Fibroblast of the aortic adventitia (primary cell): ENCODE measurements around the gene TMEM147. TPM values are rescaled to one million over a fixed set of nuclear protein-coding genes. Genes with fewer than 3 reads are reported as not detected.
A peak's percentile ranks its signal among the peaks of the same experiment; 100 is the strongest.

Experiments used
- DNase-seq: peaks from one replicate; pipeline ENCODE4 v3.0.0-alpha.2; 2010; ENCODE audit warnings: low read depth
- H3K4me3 ChIP-seq: 2 replicates; pipeline ENCODE4 v1.5.1; 2011; ENCODE audit warnings: low read depth, mild to moderate bottlenecking, control low read depth, low read length, moderate library complexity
- total RNA-seq: library from RNA; depleted of rRNA; stranded (reverse); fragments of >200 nt; gene quantifications from 2 replicates; pipeline ENCODE4 v1.2.3, GENCODE V29; 2012; ENCODE audit warnings: low replicate concordance
- TF ChIP-seq, protein P1 (sequence below): IDR thresholded peaks from 2 replicates; pipeline ENCODE4 v1.5.1; 2011; ENCODE audit warnings: mild to moderate bottlenecking, low read length, control low read depth, inconsistent platforms; ENCODE audit not compliant: insufficient read depth

The TMEM147 gene
- total RNA-seq, 1 donor = 63.7 TPM

DNA sequence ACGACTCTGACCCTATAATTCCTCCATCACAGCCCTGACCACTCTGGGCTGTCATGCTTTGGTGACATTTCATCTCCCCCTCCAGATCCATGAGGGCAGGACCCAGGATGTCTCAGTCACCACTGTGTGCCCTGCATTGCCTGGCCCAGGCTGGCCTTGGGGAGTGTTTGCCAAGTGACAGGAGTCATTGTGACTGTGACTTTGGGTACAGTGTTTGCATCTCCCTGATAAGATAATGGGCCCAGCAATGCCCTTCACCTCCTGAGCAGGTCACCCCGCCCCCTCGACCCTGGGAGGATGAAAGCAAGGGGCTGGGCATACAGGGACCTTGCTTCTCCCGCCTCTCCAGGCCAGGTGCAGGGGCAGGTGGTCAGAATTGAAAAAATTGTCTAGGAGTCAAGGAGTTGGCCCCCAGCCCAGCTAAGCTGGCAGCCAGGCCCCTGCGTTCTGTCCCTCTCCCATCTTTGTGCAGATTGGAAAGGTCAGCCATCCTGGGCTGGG is 23.9 kb downstream of the TMEM147 start:
- TF ChIP-seq, protein P1, sequence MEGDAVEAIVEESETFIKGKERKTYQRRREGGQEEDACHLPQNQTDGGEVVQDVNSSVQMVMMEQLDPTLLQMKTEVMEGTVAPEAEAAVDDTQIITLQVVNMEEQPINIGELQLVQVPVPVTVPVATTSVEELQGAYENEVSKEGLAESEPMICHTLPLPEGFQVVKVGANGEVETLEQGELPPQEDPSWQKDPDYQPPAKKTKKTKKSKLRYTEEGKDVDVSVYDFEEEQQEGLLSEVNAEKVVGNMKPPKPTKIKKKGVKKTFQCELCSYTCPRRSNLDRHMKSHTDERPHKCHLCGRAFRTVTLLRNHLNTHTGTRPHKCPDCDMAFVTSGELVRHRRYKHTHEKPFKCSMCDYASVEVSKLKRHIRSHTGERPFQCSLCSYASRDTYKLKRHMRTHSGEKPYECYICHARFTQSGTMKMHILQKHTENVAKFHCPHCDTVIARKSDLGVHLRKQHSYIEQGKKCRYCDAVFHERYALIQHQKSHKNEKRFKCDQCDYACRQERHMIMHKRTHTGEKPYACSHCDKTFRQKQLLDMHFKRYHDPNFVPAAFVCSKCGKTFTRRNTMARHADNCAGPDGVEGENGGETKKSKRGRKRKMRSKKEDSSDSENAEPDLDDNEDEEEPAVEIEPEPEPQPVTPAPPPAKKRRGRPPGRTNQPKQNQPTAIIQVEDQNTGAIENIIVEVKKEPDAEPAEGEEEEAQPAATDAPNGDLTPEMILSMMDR = no peak
- no peak for DNase-seq
- no peak overlapping the region for H3K4me3 ChIP-seq

DNA sequence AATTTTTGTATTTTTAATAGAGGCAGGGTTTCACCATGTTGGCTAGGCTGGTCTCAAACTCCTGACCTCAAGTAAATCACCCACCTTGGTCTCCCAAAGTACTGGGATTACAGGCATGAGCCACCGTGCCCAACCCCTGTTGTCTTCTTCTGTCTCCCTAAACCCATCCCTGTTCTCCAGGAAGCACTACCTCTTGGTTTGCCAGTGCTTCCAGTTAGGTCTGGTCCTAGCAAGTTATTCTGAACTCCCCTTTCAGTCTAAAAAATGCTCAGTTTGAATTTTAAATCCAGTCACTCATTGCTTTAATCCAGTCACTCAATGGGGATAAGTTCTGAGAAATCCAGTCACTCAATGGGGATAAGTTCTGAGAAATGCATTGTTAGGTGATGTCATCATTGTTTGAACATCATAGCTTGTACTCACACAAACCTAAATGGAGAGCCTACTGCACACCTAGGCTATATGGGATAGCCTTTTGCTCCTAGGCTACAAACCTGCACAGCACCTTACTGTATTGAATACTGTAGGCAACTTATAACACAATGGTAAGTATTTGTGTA is 26.1 kb downstream of the TMEM147 start:
- no peak for DNase-seq
- TF ChIP-seq, protein P1 = no peak
- H3K4me3 ChIP-seq = no peak overlapping the region

DNA sequence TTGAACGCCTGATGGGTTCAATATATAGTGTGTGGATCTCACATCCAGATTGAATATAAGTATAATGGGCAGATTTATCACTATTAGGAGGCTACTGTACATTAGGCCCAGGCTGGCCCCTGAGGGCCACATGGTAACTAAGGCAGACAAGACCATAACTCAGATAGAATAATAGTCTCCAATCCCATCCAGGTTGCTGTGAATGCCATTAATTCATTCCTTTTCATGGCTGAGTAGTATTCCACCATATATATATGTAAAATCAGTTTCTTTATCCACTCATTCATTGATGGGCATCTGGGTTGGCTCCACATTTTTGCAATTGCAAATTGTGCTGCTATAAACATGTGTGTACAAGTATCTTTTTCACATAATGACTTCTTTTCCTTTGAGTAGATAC is 32.5 kb downstream of the TMEM147 start:
- TF ChIP-seq, protein P1 = no peak
- DNase-seq = no peak
- H3K4me3 ChIP-seq = no peak overlapping the region

DNA sequence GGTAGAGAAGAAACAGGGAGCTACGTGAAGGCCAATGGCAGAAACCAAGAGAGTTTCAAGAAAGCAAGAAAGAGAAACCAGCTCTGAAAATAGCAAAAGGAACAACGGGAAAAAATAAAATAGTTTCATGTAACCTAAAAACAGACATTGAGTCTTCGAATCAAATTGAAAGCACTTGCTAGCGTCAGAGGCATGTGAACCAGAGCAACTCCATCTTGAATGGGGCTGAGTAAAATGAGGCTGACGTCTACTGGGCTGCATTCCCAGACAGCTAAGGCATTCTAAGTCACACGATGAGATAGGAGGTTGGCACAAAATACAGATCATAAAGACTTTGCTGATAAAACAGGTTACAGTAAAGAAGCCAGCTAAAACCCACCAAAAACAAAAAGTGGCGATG is 33.3 kb downstream of the TMEM147 start:
- peak; percentile 35 for DNase-seq
- TF ChIP-seq, protein P1 = no peak
- no peak overlapping the region for H3K4me3 ChIP-seq

DNA sequence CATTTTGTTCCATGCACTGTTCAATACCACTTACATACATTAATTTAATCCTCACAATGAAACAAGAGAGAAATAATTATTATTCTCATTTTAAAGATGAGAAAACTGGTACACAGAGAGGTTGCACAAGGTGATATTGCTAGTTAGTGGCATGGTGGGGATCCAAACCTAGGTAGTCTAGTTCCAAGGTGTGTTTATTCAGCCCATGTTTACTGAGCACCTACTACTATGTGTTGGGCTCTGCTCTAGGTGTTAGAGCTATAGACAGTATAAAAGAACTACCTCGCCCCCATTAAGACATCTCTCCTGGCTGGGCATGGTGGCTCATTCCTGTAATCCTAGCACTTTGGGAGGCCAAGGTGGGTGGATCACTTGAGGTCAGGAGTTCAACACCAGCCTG is 37.3 kb downstream of the TMEM147 start:
- H3K4me3 ChIP-seq = no peak overlapping the region
- TF ChIP-seq, protein P1 = no peak
- no peak for DNase-seq

DNA sequence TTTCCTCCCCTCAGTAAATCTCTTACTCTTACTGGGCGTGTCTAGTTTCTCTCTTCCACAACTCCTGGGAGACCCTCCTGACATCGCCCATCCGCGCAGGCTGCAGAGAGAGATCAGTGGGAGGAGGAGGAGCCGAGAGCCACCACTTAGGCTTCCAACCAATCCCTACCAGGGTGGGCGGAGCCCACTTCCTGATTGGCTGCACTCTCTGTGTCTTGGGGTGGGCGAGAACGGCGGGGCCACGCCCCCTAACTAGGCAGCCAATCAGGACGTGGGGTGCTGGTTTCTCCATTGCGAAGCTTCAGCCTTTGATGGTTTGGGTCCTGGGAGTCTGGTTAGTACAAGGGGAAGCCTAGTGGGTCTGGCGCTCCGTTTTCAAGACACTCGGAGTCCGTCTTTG is 40.4 kb downstream of the TMEM147 start, which contains the start of gene PMIS2:
PMIS2 (plus strand) TSS at position 326 of the 400 bp plus-strand sequence. CDS start 87 bp downstream, outside the sequence.
- TF ChIP-seq, protein P1 = no peak
- no peak for DNase-seq
- no peak within 1 kb of the TSS for H3K4me3 ChIP-seq

DNA sequence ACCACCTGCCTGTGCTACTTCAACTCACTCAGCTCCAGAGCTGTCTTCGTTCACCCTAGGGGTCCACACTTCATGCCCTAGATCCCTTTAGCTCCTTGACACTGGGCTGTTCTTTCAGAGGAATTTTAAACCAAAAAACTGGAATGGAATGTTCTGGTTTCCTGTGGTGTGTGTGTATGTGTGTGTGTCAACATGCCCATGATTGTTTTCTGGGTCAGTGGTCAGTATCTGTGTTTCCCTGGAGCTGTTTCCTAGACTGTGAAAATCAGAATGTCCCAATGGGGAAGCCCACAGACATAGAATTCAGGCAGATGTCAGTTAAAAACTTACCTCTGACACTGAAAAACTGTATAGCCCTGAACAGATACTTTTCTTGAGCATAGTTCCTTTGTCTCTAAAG is 41.9 kb downstream of the TMEM147 start:
- TF ChIP-seq, protein P1 = no peak
- H3K4me3 ChIP-seq = no peak overlapping the region
- peak; percentile 2 for DNase-seq
